ENCODE measurements around the gene SULT1A2.
"Not testable (repeated sequence)": the region's sequence is repeated elsewhere in the genome, so short reads cannot be mapped to it uniquely, and the experiment has no call there.

The SULT1A2 gene

GRCh38 chr16:28596840-28597691, at the start of gene SULT1A2:
Gene SULT1A2, minus strand, starts transcription at chr16:28597050. Its CDS starts 1,120 bp downstream, at chr16:28595930.
- no peak for DNase-seq

GRCh38 chr16:28639959-28640358, 43.1 kb upstream of the SULT1A2 start:
- not testable (repeated sequence) for DNase-seq

- not testable (repeated sequence) for DNase-seq
Observed at GRCh38 chr16:28638359-28638758, 41.5 kb upstream of the SULT1A2 start.

- DNase-seq = not testable (repeated sequence)
Observed at GRCh38 chr16:28637765-28638164, 40.9 kb upstream of the SULT1A2 start, which contains the start of gene NPIPB8. Gene NPIPB8, plus strand, starts transcription at chr16:28638065. Its CDS starts 296 bp downstream, at chr16:28638361.

GRCh38 chr16:28636093-28636823, 39.4 kb upstream of the SULT1A2 start:
- not testable (repeated sequence) for DNase-seq

- not testable (repeated sequence) for DNase-seq
Observed at GRCh38 chr16:28630905-28631304, 34.1 kb upstream of the SULT1A2 start.

GRCh38 chr16:28623172-28623711, 26.4 kb upstream of the SULT1A2 start:
- no peak for DNase-seq

GRCh38 chr16:28622532-28623171, 25.8 kb upstream of the SULT1A2 start:
- DNase-seq = not testable (repeated sequence)

- no peak for DNase-seq
Observed at GRCh38 chr16:28621481-28622155, 24.8 kb upstream of the SULT1A2 start.

GRCh38 chr16:28620316-28620715, 23.5 kb upstream of the SULT1A2 start:
- not testable (repeated sequence) for DNase-seq

GRCh38 chr16:28617874-28618273, 21.0 kb upstream of the SULT1A2 start:
- no peak for DNase-seq

GRCh38 chr16:28616636-28617035, 19.8 kb upstream of the SULT1A2 start:
- DNase-seq = no peak

- not testable (repeated sequence) for DNase-seq
Observed at GRCh38 chr16:28616224-28616577, 19.4 kb upstream of the SULT1A2 start.

- DNase-seq = peak in 1 of 2 experiments; percentile 6
Observed at GRCh38 chr16:28615486-28616223, 18.8 kb upstream of the SULT1A2 start.

- not testable (repeated sequence) for DNase-seq
Observed at GRCh38 chr16:28614561-28614960, 17.7 kb upstream of the SULT1A2 start.

- DNase-seq = not testable (repeated sequence)
Observed at GRCh38 chr16:28613912-28614311, 17.1 kb upstream of the SULT1A2 start.

- not testable (repeated sequence) for DNase-seq
Observed at GRCh38 chr16:28612359-28613280, 15.8 kb upstream of the SULT1A2 start.

- no peak for DNase-seq
Observed at GRCh38 chr16:28610595-28611191, 13.8 kb upstream of the SULT1A2 start.

GRCh38 chr16:28609631-28610594, 13.1 kb upstream of the SULT1A2 start, which contains the start of gene SULT1A1:
Gene SULT1A1, minus strand, starts transcription at chr16:28610044. Its CDS starts 1,189 bp downstream, at chr16:28608855.
- DNase-seq = no peak

Measured in cerebellar nuclear complex (tissue), 1 donor.